Caco-2 (cell line): ENCODE data around the gene AFF1. TPM values are rescaled to one million over a fixed set of nuclear protein-coding genes. Genes with fewer than 3 reads are reported as not detected.

Experiments
- BruUV-seq: library from RNA; stranded (reverse); fragments of 400-500 nt; replicated peaks from 2 replicates; lab custom pipeline; 2021; lab: Mats Ljungman, UMichigan
- CTCF ChIA-PET: fragments of 300-600 bp; sonication (Branson Sonifier 250); formaldehyde crosslinking; loops from one replicate; lab custom pipeline; 2022; ENCODE audit warnings: antibody characterized with exemption; lab: Charles Lee
- POLR2A ChIA-PET: fragments of 300-600 bp; sonication (Branson Sonifier 250); formaldehyde crosslinking; loops from one replicate; lab custom pipeline; 2022; ENCODE audit warnings: antibody characterized with exemption; lab: Charles Lee
- DNase-seq, 2 experiments: peaks; one replicate each; pipeline versions ENCODE4 v3.0.0 to v3.0.0-alpha.2; 2020 to 2022
- H3K27me3 ChIP-seq: replicated peaks from 2 replicates; pipeline ENCODE4 v1.6.0; 2011; ENCODE audit warnings: low read length; ENCODE audit not compliant: control insufficient read depth, insufficient read depth
- H3K36me3 ChIP-seq: 2 replicates; pipeline ENCODE4 v1.5.1; 2011; ENCODE audit warnings: low read length; ENCODE audit not compliant: control insufficient read depth, insufficient read depth
- H3K4me1 ChIP-seq: fragments of 250-450 bp; sonication (Bioruptor Pico); 2 replicates; pipeline ENCODE4 v1.5.1; 2020; ENCODE audit warnings: mild to moderate bottlenecking
- H3K4me3 ChIP-seq: 2 replicates; pipeline ENCODE4 v1.5.1; 2011; ENCODE audit warnings: low read depth, mild to moderate bottlenecking, control low read depth, low read length
- H3K9me3 ChIP-seq: fragments of 250-450 bp; sonication (Bioruptor Pico); 2 replicates; pipeline ENCODE4 v1.5.1; 2020; ENCODE audit warnings: mild to moderate bottlenecking, moderate library complexity
- H3K27ac Mint-ChIP-seq: one replicate; pipeline ENCODE4 v1.8.0; 2022; ENCODE audit warnings: mixed read lengths; ENCODE audit not compliant: unreplicated experiment
- H3K27me3 Mint-ChIP-seq: one replicate; pipeline ENCODE4 v1.8.0; 2022; ENCODE audit warnings: mixed read lengths; ENCODE audit not compliant: insufficient read depth, unreplicated experiment
- H3K36me3 Mint-ChIP-seq: one replicate; pipeline ENCODE4 v1.8.0; 2022; ENCODE audit warnings: mild to moderate bottlenecking, mixed read lengths; ENCODE audit not compliant: insufficient read depth, unreplicated experiment
- H3K4me1 Mint-ChIP-seq: one replicate; pipeline ENCODE4 v1.8.0; 2022; ENCODE audit warnings: low read depth, mixed read lengths; ENCODE audit not compliant: unreplicated experiment
- H3K4me3 Mint-ChIP-seq: one replicate; pipeline ENCODE4 v1.8.0; 2022; ENCODE audit warnings: mild to moderate bottlenecking, moderate library complexity, mixed read lengths; ENCODE audit not compliant: unreplicated experiment
- H3K9me3 Mint-ChIP-seq: one replicate; pipeline ENCODE4 v1.8.0; 2022; ENCODE audit warnings: mixed read lengths; ENCODE audit not compliant: unreplicated experiment
- CTCF ChIP-seq, 2 experiments: fragments of 200-600 bp in 1 of 2; IDR thresholded peaks; 1 replicate in 1 of 2; 2 replicates in 1 of 2; pipeline versions ENCODE4 v1.5.1 to v1.8.0; 2011 to 2022; ENCODE audit warnings: antibody characterized with exemption in 1 of 2, control low read depth in 1 of 2, inconsistent platforms in 1 of 2, low read depth in 1 of 2, low read length in 1 of 2, mild to moderate bottlenecking in 1 of 2, moderate library complexity in 1 of 2; ENCODE audit not compliant: insufficient read depth in 1 of 2, severe bottlenecking in 1 of 2, unreplicated experiment in 1 of 2
- intact Hi-C: fragments of 100-400 bp; cut with micrococcal nuclease; formaldehyde crosslinking; loops from one replicate; pipeline ENCODE4 v1.10.0; 2022; ENCODE audit not compliant: unreplicated experiment
- total RNA-seq: library from RNA; stranded (reverse); gene quantifications from 2 replicates; pipeline ENCODE4 v1.2.3, GENCODE V29; 2022

The AFF1 gene
- total RNA-seq, 1 experiment from 2014 or later: 48.3 TPM

- Histone ChIP-seq H3K36me3 (no peaks in the 10 kb centered on the region), H3K4me3 (no peak overlapping the region), H3K4me1 (peaks cover 18% of the 10 kb centered on the region), H3K27me3 (no peaks in the 10 kb centered on the region), H3K9me3 (no peaks in the 10 kb centered on the region)
- H3K9me3 Mint-ChIP-seq: no peaks in the 10 kb centered on the region
- H3K36me3 Mint-ChIP-seq: peaks cover under 1% of the 10 kb centered on the region
- ChIA-PET POLR2A (no interaction called here), CTCF (no interaction called here)
- no peak overlapping the region for H3K27ac Mint-ChIP-seq
- H3K4me1 Mint-ChIP-seq: no peaks in the 10 kb centered on the region
- no TSS peak for BruUV-seq
- no peaks in the 10 kb centered on the region for H3K27me3 Mint-ChIP-seq
- no peak overlapping the region for H3K4me3 Mint-ChIP-seq
- TF ChIP-seq CTCF (IDR thresholded peaks at IDR 0.05; ENCODE audit: insufficient read depth in 1 of 2, low read depth in 1 of 2, low read length in 1 of 2, severe bottlenecking in 1 of 2, unreplicated experiment in 1 of 2): no peak
- intact Hi-C loops: no loop called here
- DNase-seq: no peak
Observed at GRCh38 chr4:87042221-87042620, 107.4 kb downstream of the AFF1 start.

- H3K27ac Mint-ChIP-seq: no peak overlapping the region
- no peaks in the 10 kb centered on the region for H3K27me3 ChIP-seq
- no peak for TF ChIP-seq CTCF (IDR thresholded peaks at IDR 0.05; ENCODE audit: insufficient read depth in 1 of 2, low read depth in 1 of 2, low read length in 1 of 2, severe bottlenecking in 1 of 2, unreplicated experiment in 1 of 2)
- POLR2A ChIA-PET: no interaction called here
- H3K4me3 ChIP-seq: no peak overlapping the region
- peaks cover 18% of the 10 kb centered on the region for H3K4me1 ChIP-seq
- H3K36me3 Mint-ChIP-seq: peaks cover 7% of the 10 kb centered on the region
- no peaks in the 10 kb centered on the region for H3K9me3 Mint-ChIP-seq
- BruUV-seq: no TSS peak
- no peak for DNase-seq
- H3K27me3 Mint-ChIP-seq: no peaks in the 10 kb centered on the region
- H3K36me3 ChIP-seq: no peaks in the 10 kb centered on the region
- H3K4me1 Mint-ChIP-seq: no peaks in the 10 kb centered on the region
- intact Hi-C loops: no loop called here
- CTCF ChIA-PET: no interaction called here
- H3K4me3 Mint-ChIP-seq: no peak overlapping the region
- H3K9me3 ChIP-seq: no peaks in the 10 kb centered on the region
Observed at GRCh38 chr4:87042986-87043820, 108.4 kb downstream of the AFF1 start.

GRCh38 chr4:87044511-87045233, 109.9 kb downstream of the AFF1 start:
- no peak overlapping the region for H3K27ac Mint-ChIP-seq
- Histone ChIP-seq H3K4me3 (no peak overlapping the region), H3K36me3 (no peaks in the 10 kb centered on the region), H3K27me3 (no peaks in the 10 kb centered on the region), H3K4me1 (peaks cover 18% of the 10 kb centered on the region), H3K9me3 (no peaks in the 10 kb centered on the region)
- BruUV-seq: no TSS peak
- POLR2A ChIA-PET: no interaction called here
- CTCF ChIA-PET: no interaction called here
- no peak for TF ChIP-seq CTCF (IDR thresholded peaks at IDR 0.05; ENCODE audit: insufficient read depth in 1 of 2, low read depth in 1 of 2, low read length in 1 of 2, severe bottlenecking in 1 of 2, unreplicated experiment in 1 of 2)
- no peak overlapping the region for H3K4me3 Mint-ChIP-seq
- H3K9me3 Mint-ChIP-seq: no peaks in the 10 kb centered on the region
- intact Hi-C loops: loop anchor here (2.0 kb wide), 2 partner anchors 20 to 52 kb away; no protein-coding TSS in a partner anchor
- peaks cover 11% of the 10 kb centered on the region for H3K36me3 Mint-ChIP-seq
- no peaks in the 10 kb centered on the region for H3K4me1 Mint-ChIP-seq
- H3K27me3 Mint-ChIP-seq: no peaks in the 10 kb centered on the region
- DNase-seq: no peak
